ENCODE measurements around the gene INS. TPM values are rescaled to one million over a fixed set of nuclear protein-coding genes. Genes with fewer than 3 reads are reported as not detected.
"Not testable (repeated sequence)": the region's sequence is repeated elsewhere in the genome, so short reads cannot be mapped to it uniquely, and the experiment has no call there.

INS gene
- total RNA-seq, 1 donor from 2014 or later = not detected

DNA sequence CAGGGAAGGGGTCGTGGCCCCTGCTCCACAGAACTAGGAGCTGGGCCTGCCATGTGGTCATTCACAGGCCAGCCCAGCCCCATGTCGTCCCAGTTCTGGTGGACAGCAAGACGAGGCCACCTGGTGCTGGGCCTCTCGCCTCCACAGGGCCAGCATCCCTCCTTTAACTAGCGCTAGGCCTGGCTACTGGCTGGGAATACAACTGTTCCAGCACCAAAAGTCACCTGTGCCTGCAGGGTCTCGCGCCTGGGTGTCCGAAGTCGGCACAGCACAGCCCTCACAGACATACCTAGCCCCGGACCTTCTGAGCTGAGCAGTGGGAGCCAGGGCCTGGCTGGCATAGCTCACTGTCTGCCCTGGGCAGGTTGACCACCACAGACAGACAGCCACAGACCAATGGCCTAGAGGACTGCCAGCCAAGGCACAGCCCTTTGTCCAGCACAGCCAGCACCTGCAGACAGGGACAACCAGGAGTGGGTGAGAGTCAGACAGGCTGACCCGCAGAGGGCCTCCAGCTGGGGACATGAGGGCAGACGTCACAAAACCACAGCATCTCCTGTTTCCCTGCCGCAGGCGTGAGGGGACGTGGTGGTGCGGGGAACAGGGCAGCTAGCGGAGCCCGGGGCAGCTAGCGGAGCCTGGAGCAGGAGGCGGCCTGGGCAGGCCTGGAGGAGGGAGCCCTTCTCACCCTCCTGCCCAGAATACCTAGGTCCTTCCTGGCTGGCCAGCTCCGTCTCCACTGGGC, 37.8 kb upstream of the INS start:
- no peak for DNase-seq (ENCODE audit: low spot score)

DNA sequence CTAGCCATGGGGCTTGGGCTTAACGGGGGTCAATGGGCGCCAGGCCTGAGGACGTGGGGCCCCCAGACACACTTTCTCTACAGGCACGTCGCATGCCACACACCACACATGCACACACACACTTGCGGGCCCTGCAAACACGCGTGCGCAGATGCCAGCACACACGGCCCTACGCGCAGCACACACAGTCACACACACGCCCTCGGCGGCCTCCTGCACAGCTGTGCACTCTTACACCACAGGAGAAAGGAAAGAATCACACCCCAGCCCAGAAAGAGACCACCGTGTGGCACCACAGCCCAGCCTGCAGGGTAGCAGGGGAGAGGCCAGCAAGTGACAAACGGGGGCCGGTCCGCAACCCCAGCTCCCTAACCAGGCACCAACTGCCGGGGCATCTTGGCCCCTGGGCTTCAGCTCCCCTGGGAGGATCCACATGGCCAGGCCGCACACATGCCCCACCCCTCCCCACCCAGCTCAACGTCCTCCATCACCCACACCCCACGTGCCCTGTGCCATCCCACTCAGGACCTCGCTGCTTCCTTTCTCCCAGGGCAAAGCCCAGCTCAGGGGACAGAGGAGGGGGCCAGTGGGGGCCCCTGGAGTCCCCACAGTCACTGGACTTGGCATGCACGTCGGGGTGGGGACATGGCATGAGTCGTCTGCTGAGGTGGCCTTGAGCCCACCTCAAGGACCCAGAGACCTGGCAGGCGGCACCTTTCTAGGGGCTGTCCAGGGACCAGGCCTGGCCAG, 36.9 kb upstream of the INS start:
- no peak for DNase-seq (ENCODE audit: low spot score)

DNA sequence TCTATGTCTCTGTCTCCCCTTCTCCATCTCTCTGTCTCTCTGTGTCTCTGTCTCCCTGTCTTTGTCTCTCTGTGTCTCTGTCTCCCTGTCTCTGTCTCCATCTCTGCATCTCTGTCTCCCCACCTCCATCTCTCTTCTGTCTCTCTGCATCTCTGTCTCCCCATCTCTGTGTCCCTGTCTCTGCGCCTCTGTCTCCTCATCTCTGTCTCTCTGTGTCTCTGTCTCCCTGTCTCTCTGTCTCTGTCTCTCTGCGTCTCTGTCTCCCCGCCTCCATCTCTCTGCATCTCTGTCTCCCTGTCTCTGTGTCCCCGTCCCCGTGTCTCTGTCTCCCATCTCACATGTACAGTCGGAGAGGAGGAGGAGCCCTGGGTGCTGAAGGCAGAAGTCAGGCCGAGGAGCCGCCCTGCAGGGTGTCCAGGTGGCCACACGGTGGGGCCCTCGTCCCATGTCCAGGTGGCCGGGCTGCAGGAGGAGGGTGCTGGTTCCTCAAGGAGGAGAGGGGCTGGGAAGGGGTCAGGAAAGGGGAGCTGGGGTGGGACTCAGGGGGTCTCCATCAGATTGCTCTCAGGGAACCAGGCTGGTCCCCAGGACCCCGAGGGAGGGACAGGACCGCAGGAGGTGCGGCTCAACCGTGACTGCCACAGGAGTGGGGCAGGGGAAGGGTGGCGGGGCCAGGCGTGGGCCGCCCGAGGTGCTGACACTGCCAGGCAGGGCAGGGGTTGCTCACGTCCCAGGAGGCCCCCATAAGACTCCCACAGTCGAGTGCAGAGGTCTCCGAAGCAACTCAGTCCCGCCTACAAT, 36.2 kb upstream of the INS start:
- DNase-seq (ENCODE audit: low spot score) = peak; percentile 74

- DNase-seq (ENCODE audit: low spot score) = no peak
Measured at GRCh38 chr11:2195756-2196088, 34.7 kb upstream of the INS start.

- no peak for DNase-seq (ENCODE audit: low spot score)
Measured at GRCh38 chr11:2194877-2195755, 34.1 kb upstream of the INS start.

- not testable (repeated sequence) for DNase-seq (ENCODE audit: low spot score)
Measured at GRCh38 chr11:2193888-2194595, 33.0 kb upstream of the INS start.

GRCh38 chr11:2193099-2193887, 32.3 kb upstream of the INS start:
- peak; percentile 56 for DNase-seq (ENCODE audit: low spot score)

- DNase-seq (ENCODE audit: low spot score) = no peak
Measured at GRCh38 chr11:2192435-2192834, 31.4 kb upstream of the INS start.

DNA sequence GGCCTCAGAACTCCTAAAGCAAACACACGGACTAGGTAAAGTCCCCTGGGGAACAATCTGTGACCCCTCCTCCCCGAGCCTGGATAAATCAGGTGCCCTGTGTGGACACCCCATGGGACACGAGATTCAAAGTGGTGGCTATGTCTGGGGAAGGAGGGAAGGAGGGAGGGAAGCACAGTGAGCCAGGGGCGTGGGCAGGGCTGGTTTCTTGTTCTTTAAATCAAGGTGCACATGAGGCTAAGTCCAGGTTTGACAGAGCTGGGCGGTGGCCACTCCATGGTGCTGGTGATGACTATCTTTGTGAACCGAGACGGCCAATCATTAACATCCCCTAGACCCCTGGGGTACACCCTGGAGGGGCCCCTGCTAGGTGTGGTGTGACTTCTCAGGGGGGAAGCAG, 30.9 kb upstream of the INS start:
- no peak for DNase-seq (ENCODE audit: low spot score)

DNA sequence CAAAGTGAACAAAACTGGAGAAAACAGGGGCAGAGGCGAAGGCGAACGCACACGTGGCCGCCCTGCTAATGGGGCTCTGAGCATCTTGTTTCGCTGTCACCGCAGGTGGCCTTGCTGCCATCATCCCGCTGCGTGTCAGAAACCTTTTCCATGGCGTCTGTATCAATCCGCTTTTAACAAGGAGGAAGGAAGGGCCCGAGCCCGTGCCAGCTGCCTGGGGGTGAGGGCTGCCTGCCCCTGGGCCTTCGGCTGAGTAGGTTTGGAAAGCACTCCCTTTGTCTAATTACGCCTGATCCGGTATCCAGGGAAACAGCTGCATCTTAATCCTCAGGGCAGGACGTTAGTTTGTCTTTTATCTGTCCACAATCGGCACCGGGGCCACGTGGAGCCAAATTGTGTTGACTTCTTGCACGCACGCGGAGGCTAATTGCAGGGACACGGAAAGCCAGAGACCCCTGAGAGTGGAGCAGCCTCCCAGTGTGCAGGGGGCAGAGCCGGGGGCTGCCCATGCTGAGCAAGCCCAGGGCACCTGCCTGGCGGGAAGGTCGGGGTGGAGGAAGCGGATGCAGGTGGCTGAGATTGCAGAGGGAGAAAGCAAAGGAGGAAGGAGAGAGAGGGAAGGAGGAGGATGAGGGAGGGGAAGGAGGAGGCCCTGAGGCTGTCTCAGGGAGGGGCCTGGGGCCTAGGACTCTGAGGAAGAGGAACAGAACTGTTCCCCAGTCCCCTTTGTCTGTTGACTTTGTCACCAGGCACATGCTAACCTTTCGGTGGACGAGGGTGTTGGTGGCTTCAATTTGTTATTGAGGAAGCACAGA, 29.9 kb upstream of the INS start:
- DNase-seq (ENCODE audit: low spot score) = no peak

DNA sequence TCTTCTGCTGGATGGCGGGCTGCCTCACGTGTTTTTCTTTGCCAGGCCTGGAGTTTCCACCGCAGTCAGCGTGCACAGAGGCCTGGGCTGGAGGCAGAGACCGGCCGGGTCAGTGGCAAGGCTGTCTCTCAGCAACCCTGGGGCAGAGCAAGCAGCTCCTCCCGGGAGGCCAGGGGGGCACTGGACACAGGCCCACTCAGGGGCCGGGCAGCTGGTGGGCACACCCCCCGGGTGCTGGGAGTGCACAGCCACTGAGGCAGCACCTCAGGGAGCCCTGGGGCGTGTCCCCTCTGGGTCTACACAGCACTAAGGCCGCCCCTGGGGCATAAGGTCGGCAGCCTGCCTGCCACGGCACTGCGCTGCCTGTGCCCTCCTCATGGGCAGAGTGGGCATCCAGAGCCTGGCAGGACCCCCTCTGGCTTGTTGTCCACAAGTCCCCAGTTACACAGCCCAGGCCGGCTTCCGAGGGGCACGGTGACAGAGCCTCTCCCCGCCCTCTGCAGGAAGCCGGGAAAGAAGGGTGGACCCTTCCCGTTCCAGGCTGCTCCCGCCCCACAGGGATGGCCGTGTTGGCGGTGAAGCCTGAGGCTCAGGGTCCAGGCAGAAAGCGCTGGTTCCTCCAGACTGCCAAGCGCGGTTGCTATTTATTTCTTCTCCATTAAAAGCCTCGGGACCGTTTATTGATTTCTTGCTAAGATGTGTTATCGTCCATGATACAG, 29.1 kb upstream of the INS start:
- DNase-seq (ENCODE audit: low spot score) = no peak

- DNase-seq (ENCODE audit: low spot score) = no peak
Measured at GRCh38 chr11:2188745-2189144, 27.7 kb upstream of the INS start.

- DNase-seq (ENCODE audit: low spot score) = no peak
Measured at GRCh38 chr11:2187280-2187707, 26.3 kb upstream of the INS start.

- peak; percentile 30 for DNase-seq (ENCODE audit: low spot score)
Measured at GRCh38 chr11:2186669-2187279, 25.8 kb upstream of the INS start.

GRCh38 chr11:2185324-2186085, 24.5 kb upstream of the INS start:
- DNase-seq (ENCODE audit: low spot score) = no peak

DNA sequence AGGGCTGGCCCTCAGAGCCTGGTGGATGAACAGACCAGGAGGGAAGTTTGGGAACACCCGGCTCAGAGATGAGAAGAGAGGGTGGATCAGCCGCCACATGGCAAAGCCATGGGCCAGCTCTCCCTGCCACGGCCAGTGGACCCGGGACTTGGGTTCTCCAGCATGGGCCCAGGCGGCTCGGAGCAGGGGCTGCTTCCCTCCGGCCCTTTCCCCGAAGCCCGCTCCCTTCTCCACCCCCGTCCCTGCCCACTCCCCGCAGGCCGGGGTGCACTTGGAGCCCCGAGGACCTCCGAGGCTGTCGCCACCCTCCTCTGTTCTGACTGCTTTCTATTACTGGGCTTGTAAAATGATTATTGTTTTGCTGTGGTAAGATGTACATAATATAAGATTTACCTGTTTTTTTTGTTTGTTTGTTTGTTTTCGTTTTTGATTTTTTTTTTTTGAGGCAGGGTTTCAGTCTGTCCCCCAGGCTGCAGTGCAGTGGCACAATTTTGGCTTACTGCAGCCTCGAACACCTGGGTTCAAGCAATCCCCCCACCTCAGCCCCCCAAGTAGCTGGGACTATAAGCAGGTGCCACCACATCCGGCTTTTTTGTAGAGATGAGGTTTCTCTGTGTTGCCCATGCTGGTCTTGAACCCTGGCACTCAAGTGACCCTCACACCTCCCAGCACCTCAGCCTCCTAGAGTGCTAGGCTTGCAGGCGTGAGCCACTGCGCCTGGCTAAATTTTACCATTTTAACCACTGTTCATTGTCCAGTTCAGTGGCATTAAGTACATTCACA, 21.9 kb upstream of the INS start:
- no peak for DNase-seq (ENCODE audit: low spot score)
